Ovary (tissue), 3 donors: ENCODE results near the gene DGCR8.

Experiments
- CTCF ChIP-seq, 3 donors: fragments of 450-650 bp in 2 of 3; fragments of 200-600 bp in 1 of 3; IDR thresholded peaks; one replicate each; pipeline versions ENCODE4 v1.5.1 to v1.8.0; 2016 to 2022; ENCODE audit warnings: antibody characterized with exemption in 3 of 3, mild to moderate bottlenecking in 1 of 3
- EP300 ChIP-seq: sonication (generic); formaldehyde crosslinking; IDR thresholded peaks from one replicate; pipeline ENCODE4 v1.6.1; 2017; ENCODE audit warnings: antibody characterized with exemption
- POLR2A ChIP-seq: fragments of 450-650 bp; IDR thresholded peaks from one replicate; pipeline ENCODE4 v1.6.1; 2017; ENCODE audit warnings: antibody characterized with exemption, mild to moderate bottlenecking, moderate library complexity
- donor health status: DM: no; HTN: no; CAD: no.

- TF ChIP-seq CTCF (IDR thresholded peaks at IDR 0.05), result no peak
- TF ChIP-seq EP300, result no peak
- TF ChIP-seq POLR2A, result no peak
Measured at GRCh38 chr22:20138868-20139267, 58.8 kb downstream of the DGCR8 start.
